HG02642 (cell line): ENCODE measurements around the gene DIP2A.

ENCODE experiments used
- ATAC-seq: cut with Tn5 transposase; IDR thresholded peaks from one replicate; pipeline ENCODE4 v1.9.1; 2021; ENCODE audit warnings: mild to moderate bottlenecking; ENCODE audit not compliant: unreplicated experiment, poor library complexity

The DIP2A gene

DNA sequence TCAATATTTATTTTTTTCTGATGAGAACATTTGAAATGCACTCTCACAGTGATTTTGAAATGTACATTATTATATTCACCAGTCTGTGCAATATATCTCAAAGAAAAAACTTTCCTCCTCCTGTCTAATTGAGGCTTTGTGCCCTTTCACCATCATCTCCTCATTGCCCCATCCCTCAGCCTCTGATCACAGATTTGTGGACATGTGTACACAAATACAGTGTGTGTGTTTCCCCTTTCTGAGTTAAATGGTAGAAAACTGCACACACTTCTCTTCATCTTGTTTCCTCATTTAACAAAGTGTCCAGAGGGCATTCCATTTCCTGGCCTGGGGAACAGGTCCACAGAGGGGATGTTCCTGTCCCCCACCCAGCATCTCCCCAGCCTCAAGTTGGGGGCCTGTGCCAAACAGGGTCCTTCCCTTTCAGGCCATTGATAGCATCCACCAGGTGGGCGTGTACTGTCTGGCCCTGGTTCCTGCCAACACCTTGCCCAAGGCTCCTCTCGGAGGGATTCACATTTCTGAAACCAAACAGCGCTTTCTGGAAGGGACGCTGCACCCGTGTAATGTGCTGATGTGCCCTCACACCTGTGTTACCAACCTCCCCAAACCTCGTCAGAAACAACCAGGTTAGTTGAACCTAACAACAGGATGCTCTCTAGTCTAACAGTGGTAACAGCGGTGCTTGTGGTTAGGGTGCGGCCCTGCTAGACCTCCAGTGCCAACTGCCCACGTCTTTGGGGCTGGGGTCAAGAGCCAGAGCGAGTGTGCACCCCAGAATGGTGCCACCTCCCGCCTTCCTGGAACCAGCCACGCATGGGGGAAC, 91.6 kb downstream of the DIP2A start:
- ATAC-seq, result no peak

DNA sequence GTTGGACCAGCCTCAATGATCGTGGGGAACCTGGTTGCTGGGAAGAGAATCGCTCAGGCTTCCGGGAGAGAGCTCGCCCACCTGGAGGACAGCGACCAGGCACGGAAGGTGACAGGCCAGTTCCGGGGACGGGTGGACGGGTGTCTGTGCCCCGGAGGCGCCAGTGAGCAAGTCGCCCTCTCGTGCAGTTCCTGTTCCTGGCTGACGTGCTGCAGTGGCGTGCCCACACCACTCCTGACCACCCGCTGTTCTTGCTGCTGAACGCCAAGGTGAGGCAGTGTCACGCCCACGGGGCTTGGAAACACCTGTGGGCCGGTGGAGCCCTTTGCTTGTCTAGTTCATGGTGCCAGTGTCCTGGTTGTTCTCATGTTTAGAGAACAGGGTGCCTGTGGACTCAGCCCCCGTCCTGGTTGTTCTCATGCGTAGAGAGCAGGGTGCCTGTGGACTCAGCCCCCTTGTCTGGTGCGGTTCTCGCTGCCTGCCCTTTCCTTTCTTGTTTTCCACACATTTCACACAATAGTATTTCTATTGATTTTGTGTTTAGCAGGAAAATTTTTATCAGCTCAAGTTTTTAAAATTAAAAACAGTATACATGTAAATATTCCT, 93.0 kb downstream of the DIP2A start:
- ATAC-seq, result no peak

DNA sequence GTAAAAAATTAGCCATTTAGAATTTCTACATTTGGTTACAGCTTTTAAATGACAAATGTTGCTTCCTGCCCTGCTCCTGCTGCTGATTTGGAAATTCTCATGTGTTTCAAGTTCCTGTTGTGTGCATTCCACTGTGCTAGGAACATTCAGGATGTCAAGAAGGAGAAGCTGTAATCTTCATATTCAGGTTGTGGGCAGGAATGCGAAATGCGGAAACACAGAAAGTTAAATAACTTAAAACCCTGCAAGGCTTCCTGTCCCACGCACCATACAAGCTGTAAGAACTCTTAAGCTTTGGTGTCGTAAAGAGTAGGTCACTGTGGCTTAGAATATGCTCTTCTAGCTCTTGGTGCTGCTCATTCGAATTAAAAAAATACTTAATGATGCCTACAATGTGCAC, 93.6 kb downstream of the DIP2A start:
- no peak for ATAC-seq

DNA sequence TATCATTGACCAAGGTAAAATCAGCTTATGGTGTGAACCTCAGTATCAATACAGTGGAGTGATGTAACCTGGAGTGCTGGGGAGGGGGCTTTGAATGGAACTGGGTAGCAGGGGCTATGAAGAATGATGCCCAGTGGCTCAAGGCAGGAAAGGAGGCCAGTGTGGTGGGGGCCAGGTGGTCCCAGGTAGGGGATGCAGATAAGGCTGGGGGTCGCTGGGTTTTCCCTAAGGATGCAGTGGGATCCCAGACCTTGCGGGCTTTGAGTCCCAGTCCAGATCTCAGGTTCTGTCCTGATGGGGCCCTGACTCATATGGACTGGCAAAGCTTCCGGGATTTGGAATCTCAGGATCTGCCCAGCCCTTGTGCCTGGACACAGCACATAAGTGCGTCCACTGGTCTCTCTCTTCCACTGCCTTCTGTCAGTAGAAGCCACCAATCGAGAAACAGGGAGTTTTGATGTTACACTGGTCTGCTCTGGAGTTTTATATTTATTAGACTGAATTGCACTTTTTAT, 94.2 kb downstream of the DIP2A start:
- ATAC-seq, result no peak

DNA sequence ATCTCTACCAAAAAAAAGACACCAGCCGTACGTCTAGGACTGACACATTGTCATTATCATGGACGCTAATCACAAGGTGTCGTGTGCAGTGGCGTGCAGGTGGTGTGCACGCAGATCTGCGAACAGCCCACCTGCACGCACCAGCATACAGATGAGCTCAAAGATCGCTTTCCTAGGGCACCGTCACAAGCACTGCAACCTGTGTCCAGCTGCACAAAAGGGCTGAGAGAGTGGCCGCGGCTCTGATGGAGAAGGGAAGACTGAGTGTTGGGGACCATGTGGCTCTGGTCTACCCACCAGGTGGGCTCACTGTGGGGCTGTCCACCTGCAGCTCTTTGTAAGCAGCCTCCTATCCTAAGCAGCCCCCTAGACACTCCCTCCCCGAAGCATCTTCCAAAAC, 95.3 kb downstream of the DIP2A start:
- no peak for ATAC-seq

DNA sequence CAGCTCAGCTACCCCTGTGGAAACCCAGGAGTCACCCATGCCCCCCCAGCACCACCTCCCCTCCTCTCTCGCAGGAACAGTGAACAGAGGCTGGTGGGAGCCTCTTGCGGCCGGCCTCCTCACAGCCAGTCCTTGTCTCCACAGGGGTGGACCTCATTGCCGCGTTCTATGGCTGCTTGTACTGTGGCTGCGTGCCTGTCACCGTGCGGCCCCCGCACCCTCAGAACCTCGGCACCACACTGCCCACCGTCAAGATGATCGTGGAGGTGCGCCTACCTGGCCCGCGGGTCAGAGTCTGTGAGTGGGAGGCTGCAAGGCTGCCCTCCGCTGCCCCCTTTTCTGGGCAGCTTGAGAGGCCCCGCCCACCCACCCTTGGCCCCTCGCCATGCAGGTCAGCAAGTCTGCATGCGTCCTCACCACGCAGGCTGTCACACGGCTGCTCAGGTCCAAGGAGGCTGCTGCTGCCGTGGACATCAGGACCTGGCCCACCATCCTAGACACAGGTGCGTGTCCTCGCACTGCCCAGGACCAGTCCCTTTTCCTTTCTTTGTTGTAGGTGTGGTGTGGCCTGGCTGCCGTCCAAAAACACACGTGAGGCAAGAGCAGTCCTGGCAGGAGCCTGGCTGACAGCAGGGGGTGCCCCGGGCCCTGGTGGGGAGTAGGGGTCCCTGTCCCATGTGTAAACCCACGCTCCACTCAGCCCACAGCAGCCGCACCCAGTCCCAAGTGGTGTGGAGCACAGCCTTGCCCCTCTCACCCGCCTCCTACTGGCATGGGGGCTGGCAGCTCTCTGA, 95.9 kb downstream of the DIP2A start:
- ATAC-seq, result no peak

DNA sequence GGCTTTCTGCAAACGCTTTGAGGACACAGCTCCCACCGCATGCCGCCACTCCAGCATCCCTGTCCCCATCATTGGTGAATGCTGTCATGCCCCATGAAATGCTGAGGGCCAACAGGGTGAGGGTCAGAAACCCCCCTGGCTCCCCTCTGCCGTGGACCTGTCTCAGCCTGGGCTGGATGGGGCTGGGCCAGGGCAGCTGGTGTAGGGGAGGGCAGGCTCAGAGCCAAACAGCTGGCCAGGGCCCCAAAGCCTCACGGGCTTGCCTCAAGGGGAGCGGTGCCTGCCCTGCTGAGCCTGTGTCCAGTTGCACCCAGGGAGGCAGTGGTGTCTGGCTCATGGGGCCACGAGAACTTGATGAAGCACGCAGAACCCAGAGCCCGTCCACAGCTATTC, 96.5 kb downstream of the DIP2A start:
- ATAC-seq, result no peak

DNA sequence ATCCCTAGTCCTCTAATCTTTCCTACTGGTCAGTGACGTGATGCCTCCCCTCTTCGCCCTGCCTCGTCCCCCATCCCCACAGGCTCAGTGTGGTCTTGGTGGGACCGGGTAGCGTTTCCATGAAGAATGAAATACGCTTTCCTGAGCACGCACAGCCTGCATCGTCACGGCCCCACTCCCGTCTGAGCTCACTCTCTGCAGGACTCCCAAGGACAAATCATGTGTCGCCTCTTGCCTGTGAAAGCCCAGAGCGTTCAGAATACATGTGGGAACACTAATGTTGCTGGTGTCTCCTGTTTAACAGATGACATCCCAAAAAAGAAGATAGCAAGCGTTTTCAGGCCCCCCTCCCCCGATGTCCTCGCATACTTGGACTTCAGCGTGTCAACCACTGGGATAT, 97.0 kb downstream of the DIP2A start:
- ATAC-seq, result no peak

DNA sequence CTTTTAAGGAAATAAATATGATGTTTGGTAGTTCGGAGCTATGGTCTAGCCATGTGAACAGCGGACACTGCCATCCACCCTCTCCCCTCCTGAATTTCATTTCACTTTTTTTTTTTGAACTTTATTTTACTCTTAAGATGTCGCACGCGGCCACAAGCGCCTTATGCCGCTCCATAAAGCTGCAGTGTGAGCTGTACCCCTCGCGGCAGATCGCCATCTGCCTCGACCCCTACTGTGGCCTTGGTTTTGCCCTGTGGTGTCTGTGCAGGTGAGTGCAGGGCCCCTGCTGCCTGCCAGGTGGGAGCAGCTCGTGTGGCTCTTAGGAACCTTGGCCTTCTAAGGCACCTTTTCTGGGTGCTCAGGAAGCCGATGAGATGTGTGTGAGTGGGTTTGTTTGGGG, 98.1 kb downstream of the DIP2A start:
- no peak for ATAC-seq

DNA sequence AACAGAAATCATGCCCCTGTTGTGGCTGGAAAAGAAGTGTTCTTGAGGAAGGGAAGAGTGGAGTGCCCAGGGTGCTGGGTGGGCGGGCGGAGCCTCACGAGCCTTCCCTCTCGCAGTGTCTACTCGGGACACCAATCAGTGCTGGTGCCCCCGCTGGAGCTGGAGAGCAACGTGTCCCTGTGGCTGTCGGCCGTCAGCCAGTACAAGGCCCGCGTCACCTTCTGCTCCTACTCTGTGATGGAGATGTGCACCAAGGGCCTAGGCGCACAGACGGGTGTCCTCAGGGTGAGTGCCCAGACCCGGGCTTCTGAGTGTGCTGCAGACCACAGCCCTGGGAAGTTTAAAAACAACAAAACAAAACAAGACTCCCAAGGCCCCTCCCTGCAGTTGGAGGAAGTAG, 98.8 kb downstream of the DIP2A start:
- ATAC-seq, result no peak

DNA sequence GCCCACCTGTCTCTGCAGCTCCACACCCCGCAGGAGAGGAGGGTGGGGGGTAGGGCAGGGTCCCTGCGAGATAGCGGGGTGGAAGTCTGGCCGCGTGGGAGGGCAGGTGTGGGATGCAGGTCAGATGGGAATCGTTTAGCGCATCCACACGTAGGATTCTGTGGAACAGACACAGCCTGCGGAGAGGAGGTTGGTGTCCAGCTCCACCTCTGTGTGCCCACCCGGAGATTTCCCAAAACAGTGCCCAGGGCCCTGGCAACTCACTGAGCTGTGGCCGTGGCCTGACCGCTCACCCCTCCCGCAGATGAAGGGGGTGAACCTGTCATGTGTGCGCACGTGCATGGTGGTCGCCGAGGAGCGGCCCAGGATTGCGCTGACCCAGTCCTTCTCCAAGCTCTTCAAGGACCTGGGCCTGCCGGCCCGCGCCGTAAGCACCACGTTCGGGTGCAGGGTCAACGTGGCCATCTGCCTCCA, 99.3 kb downstream of the DIP2A start:
- ATAC-seq, result no peak

DNA sequence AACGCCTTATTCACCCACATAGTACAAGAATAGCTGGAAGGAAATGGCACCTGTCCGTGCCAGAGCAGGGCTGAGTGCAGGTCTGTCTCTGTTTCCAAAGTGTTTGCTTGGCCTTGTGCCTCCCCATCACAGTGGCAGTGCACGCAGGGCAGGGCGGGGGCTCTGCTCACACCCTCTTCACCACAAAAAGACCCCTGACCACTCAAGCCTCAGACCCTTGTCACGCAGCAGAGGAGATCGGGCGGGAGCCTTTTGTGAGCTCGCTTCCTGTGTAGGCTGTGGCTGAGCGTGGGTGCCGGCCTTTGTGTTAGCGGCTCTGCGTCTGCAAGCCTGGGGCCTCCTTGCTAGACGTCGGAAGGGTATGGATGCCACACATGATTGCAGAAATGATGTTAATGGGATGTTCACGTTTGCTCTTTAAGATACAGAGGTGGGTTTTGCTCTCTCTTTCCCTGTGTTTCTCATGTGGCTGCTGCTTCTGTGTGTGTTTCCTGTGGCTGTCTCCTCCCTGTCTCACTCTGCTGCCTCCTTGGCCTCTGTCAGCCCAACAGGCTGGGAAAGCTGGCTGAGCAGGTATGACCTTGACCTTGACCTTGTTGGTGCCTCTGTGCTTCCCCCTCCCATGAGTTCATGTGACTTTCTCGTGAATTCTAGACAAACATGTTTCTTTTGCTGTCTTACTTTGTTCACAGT, 100.7 kb downstream of the DIP2A start:
- peak; percentile 54 for ATAC-seq

DNA sequence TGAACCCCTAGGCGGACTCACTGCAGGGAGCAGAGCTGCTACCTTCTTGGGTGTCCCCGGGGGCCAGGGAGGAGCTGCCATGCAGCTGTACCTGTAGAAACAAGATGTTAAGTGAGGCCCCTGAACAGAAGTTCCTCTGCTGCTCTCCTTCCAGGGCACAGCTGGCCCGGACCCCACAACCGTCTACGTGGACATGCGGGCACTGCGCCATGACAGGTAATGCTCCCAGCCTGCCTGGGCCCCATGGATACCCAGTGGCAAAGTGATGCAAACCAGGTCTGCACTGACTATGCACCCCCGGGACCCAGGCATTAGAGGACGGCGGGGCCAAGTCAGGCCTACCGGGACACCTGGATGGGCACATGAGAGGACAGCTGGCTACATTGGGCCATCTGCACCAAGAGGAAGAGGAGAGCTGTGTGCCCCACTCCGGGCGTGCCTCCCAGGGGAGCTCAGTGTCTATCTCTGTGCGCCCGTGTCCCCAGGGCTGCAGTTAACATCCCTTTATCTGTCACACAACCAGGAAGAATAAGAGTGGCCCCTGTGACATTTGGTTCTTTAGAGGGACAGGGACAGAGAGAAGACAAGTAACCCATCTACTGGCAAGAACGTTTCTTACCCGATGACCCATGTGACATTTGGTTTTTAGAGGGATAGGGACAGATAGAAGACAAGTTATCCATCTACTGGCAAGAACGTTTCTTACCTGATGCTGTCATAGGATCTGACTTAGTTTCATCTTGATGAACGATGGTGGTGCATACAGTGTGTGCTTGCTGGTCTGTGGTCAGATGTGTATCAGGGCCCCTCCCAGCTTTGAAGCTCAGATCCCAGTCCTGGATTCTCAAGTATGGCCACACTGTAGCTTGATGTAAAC, 102.1 kb downstream of the DIP2A start:
- ATAC-seq, result no peak

DNA sequence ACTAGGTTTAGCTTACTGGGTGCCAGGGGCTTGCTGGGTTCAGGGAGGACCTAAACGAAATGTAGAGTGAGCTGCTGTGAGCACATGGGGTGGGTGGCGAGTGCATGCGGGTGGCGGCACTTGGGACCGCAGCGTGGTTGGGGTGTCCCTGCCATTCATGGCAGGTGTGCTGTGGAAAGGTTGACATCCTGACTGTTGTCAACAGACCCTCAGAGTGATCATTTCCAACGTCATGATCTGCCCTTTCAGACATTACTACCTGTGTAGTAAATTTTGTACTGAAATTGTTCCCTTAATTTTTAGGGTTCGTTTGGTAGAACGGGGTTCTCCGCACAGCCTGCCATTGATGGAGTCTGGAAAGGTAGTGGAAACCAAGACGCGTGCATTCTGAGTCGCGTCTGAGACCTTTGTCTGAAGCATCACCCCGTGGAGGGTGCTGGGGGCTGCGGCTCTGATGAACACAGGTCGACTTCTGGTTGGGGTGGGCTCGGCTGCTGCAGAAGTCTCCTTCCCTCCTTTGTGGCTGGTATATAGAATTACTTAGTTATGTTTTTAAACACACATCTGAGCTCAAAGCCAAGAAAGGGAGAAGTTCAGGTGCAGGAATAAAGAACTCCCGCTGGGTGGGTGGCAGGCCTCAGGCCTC, 102.9 kb downstream of the DIP2A start:
- no peak for ATAC-seq

DNA sequence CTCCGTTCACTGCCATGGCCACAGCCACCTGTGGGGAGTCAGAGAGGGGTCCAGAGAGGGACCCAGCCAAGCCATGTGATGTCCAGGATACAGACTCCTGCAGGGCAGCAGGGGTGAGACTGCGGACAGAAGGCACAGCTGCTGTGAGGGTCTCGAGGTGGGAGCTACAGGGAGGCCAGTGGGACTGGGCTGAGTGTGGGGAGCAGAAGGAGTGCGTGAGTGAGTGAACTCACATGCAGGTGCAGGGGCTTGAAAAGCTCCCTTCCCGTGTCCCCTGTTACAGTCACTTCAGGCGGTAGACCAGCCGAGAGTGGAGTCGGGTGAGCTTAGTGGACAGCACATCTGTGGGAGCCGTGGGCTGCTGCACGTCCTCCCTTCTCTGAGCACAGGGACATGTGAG, 103.8 kb downstream of the DIP2A start:
- ATAC-seq, result no peak

DNA sequence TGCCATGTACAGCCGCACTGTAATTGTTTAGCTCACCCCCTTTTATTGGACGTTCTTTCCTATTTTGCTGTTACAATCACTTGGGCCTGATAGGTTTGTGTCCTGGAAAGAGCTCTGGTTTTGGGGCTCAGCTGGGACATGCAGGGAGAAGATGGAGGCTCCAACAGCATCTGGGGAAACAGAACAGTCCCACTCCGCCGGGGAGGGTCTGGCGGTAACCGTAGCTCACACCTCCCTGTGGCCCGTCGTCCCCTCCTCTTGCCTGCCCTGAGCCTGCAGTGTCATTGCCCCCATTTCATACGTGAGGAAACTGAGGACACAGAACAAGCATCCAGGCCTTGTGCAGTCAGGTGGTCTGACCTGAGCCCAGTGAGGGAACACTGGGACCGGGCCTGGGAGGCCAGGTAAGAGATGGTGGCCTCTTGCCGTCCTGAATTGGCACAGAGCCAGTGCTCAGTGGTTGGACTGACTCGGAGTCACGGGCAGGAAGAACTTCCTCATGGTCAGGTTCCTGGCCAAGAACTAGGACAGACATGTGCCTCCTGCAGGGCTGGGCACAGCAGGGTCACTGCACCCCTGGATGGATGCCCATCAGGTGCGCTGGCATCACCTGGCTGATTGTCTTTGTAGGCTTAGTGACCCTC, 104.4 kb downstream of the DIP2A start:
- no peak for ATAC-seq

DNA sequence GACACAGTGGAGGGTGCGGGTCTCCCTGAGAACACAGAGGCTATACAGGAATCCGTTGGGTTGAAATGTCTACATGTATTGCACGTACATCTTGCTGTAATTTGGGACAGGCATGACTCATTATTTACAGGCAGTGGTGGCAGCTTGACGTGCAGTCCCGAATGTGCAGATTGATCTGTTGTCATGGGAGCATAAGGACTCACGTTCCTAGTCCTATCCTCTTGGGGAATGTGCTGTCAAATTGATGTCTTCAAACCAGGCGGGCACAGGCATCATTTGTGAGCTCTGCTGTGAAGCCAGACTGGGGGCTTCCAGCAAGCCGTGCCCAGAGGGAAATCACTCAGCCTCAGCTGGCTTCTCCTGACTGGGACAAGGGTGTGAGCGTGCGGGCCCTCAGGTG, 105.7 kb downstream of the DIP2A start:
- no peak for ATAC-seq

DNA sequence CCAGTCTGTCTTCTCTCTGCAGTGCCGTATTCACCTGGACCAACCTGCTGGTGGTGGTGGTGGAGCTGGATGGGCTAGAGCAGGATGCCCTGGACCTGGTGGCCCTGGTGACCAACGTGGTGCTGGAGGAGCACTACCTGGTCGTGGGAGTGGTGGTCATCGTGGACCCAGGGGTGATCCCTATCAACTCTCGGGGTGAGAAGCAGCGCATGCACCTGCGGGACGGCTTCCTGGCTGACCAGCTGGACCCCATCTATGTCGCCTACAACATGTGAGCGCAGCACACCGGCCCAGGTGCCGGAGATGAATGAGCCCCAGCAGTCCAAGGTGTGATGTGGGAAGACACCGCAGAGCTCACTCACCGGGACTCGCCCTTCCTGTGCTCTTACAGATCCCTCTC, 108.7 kb downstream of the DIP2A start:
- ATAC-seq, result no peak

DNA sequence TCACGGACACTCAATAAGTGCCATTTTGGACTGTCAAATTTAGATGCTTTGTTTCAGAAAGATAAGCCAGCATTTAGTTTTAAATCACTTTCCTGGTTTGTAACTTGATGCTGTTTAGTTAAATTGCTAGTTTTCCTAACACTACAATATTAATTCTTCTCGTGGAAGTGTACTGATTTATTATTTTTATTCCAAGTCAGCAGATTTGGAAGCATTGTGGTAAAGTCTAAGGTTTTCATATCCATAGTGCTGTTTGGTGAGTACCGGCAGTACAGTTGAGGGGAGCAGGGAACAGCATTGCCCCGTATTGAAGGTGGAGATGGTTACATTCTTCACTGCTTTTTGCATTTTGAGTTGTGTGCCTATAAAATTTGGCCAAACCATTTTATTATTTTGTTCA, 109.9 kb downstream of the DIP2A start:
- ATAC-seq, result no peak
